ENCODE measurements around the gene SCIN. TPM values are rescaled to one million over a fixed set of nuclear protein-coding genes. Genes with fewer than 3 reads are reported as not detected.
"Not testable (repeated sequence)": the region's sequence is repeated elsewhere in the genome, so short reads cannot be mapped to it uniquely, and the experiment has no call there.

SCIN gene
- 1 to 10 TPM in 2 of 3 donors, under 1 TPM in 1; 0.39 to 2.4 (median 2.3) TPM for polyA plus RNA-seq

GRCh38 chr7:12570534-12571461 is at the start of gene SCIN:
Gene SCIN, plus strand, starts transcription at chr7:12570720. Its CDS starts 67 bp downstream, at chr7:12570787.
- 5 to 9% (median 8%) methylated on average over 74 of the region's 74 CpGs for WGBS, 3 donors
- H3K27ac ChIP-seq (ENCODE audit: low read depth, low read length), result no peak within 1 kb of the TSS

DNA sequence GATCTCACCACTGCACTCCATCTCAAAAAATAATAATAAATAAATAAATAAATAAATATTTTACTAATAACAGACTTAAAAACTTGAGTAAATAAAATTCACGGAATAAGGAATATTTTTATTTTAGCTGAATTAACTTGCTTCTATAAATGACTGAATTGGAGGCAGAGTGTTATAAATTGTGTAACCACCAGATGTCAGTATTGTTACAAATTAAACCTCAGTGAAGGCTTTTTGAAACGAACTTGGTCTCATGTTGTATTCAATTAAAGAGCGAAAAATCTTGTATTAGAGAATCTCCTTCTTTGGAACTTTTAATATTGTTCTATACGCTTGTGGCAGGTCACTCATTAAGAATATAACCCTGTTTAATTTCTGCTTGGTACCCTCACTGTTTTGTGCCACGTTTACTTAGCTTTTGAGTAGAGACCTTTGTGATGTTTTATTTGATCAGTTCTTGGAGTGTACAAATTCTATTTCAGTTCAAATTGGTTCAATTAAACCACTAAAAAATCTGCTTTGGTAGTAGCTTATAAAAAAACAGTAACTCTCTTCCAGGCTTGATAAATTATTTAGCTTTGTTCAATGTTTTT is 45.6 kb upstream of the SCIN start:
- WGBS, 3 donors, result 22 to 23% (median 23%) methylated on average over 5 of the region's 5 CpGs
- no peak overlapping the region for H3K27ac ChIP-seq (ENCODE audit: low read depth, low read length)

- 78 to 84% (median 83%) methylated on average over 2 of the region's 2 CpGs for WGBS, 3 donors
- H3K27ac ChIP-seq (ENCODE audit: low read depth, low read length), result not testable (repeated sequence)
Observed at GRCh38 chr7:12526693-12527092, 43.8 kb upstream of the SCIN start.

DNA sequence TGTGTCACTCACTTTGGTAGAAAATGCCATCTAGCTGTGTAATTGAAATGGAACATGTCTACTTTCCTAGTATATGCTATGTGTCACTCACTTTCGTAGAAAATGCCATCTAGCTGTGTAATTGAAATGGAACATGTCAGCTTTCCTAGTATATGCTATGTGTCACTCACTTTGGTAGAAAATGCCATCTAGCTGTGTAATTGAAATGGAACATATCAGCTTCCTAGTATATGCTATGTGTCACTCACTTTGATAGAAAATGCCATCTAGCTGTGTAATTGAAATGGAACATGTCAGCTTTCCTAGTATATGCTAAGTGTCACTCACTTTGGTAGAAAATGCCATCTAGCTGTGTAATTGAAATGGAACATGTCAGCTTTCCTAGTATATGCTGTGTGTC is 42.9 kb upstream of the SCIN start:
- whole genome bisulfite sequencing, 3 donors, result 90 to 98% (median 92%) methylated on average over 1 of the region's 1 CpG
- not testable (repeated sequence) for H3K27ac ChIP-seq (ENCODE audit: low read depth, low read length)

- H3K27ac ChIP-seq (ENCODE audit: low read depth, low read length), result no peak overlapping the region
- 87 to 90% (median 89%) methylated on average over 8 of the region's 8 CpGs for WGBS, 3 donors
Observed at GRCh38 chr7:12529971-12530710, 40.4 kb upstream of the SCIN start.

DNA sequence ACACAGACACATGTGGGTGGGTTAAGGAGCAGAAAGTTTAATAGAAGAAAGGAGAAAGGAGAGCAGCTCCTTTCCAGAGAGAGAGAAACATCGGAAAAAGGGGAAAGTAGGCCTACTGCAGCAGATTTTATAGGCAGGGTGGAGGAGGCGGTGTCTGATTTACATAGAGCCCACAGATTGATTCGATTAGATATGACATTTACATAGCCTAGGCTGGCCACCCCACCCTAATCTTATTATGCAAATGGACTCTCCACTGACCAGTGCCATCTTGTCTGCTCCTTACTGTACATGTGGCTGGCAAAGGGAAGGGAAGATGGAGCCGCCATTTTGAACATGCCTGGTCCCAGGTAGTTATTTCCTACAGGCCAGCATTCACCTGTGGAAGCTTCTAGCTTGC is 38.7 kb upstream of the SCIN start:
- H3K27ac ChIP-seq (ENCODE audit: low read depth, low read length), result no peak overlapping the region
- WGBS, 3 donors, result 93% methylated on average over 4 of the region's 4 CpGs

DNA sequence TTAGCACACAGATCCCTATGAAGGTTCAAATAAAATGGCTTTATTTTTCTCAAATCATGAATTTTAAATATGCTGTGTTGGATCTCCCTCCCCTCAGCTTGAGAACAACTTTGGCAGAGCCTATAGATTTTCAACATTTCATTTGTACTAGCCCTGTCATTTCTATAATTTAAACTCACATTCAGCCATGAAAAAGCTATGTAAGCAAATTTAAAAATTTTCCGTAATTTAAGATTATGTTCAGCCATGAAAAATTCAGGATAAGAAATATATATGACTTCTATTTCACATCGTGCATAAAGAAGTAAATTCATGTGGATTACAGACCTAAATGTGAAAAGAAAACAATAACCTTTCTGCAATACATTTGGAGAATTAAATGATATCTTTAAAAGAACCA is 36.5 kb upstream of the SCIN start:
- WGBS, 3 donors, result 62 to 92% (median 91%) methylated on average over 2 of the region's 2 CpGs
- no peak overlapping the region for H3K27ac ChIP-seq (ENCODE audit: low read depth, low read length)

- H3K27ac ChIP-seq (ENCODE audit: low read depth, low read length), result no peak overlapping the region
Observed at GRCh38 chr7:12539681-12540080, 30.8 kb upstream of the SCIN start.

- no peak overlapping the region for H3K27ac ChIP-seq (ENCODE audit: low read depth, low read length)
- 49 to 69% (median 52%) methylated on average over 1 of the region's 1 CpG for WGBS, 3 donors
Observed at GRCh38 chr7:12540850-12541249, 29.7 kb upstream of the SCIN start.

DNA sequence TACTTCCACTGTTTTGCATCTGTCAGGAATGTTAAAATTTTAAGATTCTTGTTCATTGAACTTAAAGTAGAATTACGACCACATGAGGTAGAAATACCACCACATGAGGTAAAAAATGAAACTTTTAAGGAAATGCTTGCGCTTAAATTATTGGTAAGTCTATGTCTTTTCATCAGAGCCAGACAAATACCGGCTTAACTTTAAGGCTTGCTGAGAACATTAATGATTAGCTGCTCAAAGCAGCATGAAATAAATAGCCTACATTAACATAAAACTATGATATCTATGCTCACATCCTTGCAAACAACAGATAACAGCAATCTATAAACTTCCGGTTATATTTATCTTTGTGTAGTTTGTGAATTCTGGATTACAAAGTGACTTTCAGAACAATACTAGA is 26.9 kb upstream of the SCIN start:
- H3K27ac ChIP-seq (ENCODE audit: low read depth, low read length), result no peak overlapping the region
- WGBS, 3 donors, result 60 to 89% (median 78%) methylated on average over 4 of the region's 4 CpGs

DNA sequence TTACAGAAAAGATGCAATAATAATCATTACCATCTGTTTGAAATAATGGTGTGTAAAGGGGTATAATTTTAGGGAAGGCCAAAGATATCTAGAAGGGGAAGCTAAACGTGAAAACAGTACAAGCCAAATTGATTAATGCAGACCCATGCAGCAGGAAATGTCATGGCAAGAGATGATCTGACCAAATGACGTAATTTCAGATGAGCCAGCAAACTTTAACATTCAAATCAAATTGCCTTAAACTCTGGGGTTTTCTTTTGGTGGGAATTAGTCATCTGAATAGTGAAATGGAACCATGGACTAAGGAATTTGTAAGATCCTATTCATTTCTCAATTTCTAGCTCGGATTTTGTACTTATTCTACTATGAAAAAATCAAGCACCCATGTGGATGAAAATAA is 21.4 kb upstream of the SCIN start:
- 52 to 70% (median 61%) methylated on average over 3 of the region's 3 CpGs for WGBS, 3 donors
- no peak overlapping the region for H3K27ac ChIP-seq (ENCODE audit: low read depth, low read length)

DNA sequence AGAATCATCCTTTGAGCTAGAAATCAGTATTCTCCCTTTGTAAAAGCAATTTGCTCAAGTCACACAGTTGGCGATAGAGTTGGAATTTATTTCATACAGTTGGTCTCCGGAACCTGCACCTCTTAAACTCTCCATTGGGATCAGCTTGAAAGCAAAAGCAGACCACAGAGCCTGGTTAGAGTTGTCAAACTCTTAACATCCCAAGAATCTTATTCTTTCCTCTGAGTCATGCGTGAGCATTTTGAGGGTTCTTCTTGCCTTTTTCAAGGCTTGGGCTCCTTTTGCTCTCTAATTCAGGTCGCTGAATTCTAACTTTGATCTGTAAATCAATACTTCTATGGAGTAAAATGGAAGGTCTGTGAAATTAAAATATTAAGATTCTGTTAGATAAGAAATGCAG is 19.6 kb upstream of the SCIN start:
- no peak overlapping the region for H3K27ac ChIP-seq (ENCODE audit: low read depth, low read length)
- WGBS, 3 donors, result 96 to 97% (median 96%) methylated on average over 4 of the region's 4 CpGs

GRCh38 chr7:12552876-12553275 is 17.6 kb upstream of the SCIN start:
- no peak overlapping the region for H3K27ac ChIP-seq (ENCODE audit: low read depth, low read length)
- WGBS, 3 donors, result 71 to 84% (median 84%) methylated on average over 1 of the region's 1 CpG

DNA sequence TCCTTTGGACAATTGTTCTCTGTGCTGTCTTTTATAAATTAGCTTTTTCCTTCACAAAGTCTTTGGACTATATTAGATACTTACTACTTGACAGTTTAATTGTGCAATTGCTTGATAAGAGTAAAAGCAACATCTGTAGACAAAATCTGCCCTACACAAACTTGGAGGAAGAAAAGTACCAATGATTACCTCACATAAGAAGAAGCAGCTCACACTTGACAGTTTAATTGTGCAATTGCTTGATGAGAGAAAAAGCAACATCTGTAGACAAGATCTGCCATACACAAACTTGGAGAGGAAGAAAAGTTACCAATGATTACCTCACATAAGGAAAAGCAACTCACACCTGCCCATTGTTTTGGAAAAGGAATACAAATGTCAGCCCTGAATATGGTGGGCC is 17.1 kb upstream of the SCIN start:
- no peak overlapping the region for H3K27ac ChIP-seq (ENCODE audit: low read depth, low read length)

- WGBS, 3 donors, result 42 to 82% (median 71%) methylated on average over 2 of the region's 2 CpGs
- H3K27ac ChIP-seq (ENCODE audit: low read depth, low read length), result no peak overlapping the region
Observed at GRCh38 chr7:12554351-12554750, 16.2 kb upstream of the SCIN start.

GRCh38 chr7:12554872-12555271 is 15.6 kb upstream of the SCIN start:
- WGBS, 3 donors, result 65 to 76% (median 67%) methylated on average over 6 of the region's 6 CpGs

DNA sequence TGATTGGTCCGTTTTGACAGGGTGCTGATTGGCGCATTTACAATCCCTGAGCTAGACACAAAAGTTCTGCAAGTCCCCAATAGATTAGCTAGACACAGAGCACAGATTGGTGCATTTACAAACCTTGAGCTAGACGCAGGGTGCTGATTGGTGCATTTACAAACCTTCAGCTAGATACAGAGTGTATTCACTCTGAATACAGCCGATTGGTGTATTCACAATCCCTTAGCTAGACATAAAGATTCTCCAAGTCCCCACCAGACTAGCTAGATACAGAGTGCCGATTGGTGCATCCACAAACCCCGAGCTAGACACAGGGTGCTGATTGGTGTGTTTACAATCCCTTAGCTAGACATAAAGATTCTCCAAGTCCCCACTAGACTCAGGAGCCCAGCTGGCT is 14.8 kb upstream of the SCIN start:
- 77 to 93% (median 80%) methylated on average over 6 of the region's 6 CpGs for WGBS, 3 donors
- not testable (repeated sequence) for H3K27ac ChIP-seq (ENCODE audit: low read depth, low read length)

More at GRCh38 chr7:12554872-12555271, 15.6 kb upstream of the SCIN start:
- no peak overlapping the region for H3K27ac ChIP-seq (ENCODE audit: low read depth, low read length)

- H3K27ac ChIP-seq (ENCODE audit: low read depth, low read length), result not testable (repeated sequence)
- WGBS, 3 donors, result 87 to 92% (median 90%) methylated on average over 48 to 58 of the region's 60 CpGs
Observed at GRCh38 chr7:12556139-12556792, 14.3 kb upstream of the SCIN start.

DNA sequence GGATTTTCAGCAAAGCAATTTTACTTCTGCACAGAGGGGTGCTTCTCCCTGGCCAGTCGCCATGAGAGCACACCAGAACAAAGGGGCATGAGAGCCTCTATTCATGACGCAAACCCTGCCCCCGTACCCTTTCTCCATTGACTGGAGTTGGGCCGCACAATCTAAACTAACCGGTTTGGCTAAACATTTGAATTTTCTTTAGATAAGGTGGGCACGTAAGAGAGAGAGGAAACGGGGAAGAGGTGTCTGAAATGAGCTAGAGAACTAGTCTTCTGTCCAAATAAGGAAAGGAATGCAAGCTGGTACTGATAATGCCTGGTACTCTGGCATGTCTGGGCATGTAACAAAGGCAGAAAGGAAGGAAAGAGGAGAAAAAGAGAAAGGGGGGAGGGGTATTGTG is 13.2 kb upstream of the SCIN start:
- WGBS, 3 donors, result 53 to 85% (median 83%) methylated on average over 7 of the region's 7 CpGs
- H3K27ac ChIP-seq (ENCODE audit: low read depth, low read length), result no peak overlapping the region

Measured in adipose tissue (tissue), 3 donors.